Left ventricle myocardium inferior (tissue), 1 donor: ENCODE measurements around the gene GLP1R. TPM values are rescaled to one million over a fixed set of nuclear protein-coding genes. Genes with fewer than 3 reads are reported as not detected.
A peak's percentile ranks its signal among the peaks of the same experiment; 100 is the strongest.

Experiments used
- DNase-seq: peaks from one replicate; pipeline ENCODE4 v3.0.0-alpha.2; 2020
- H3K27ac ChIP-seq: fragments of 200-600 bp; replicated peaks from 2 replicates; pipeline ENCODE4 v1.8.0; 2021
- H3K27me3 ChIP-seq: fragments of 200-600 bp; 2 replicates; pipeline ENCODE4 v1.8.0; 2021; ENCODE audit warnings: low read depth
- H3K36me3 ChIP-seq: fragments of 200-600 bp; 2 replicates; pipeline ENCODE4 v1.8.0; 2021
- H3K4me1 ChIP-seq: fragments of 200-600 bp; 2 replicates; pipeline ENCODE4 v1.8.0; 2021
- H3K4me3 ChIP-seq: fragments of 200-600 bp; 2 replicates; pipeline ENCODE4 v1.8.0; 2021; ENCODE audit warnings: mild to moderate bottlenecking, moderate library complexity
- H3K9me3 ChIP-seq: fragments of 200-600 bp; replicated peaks from 2 replicates; pipeline ENCODE4 v1.8.0; 2021
- CTCF ChIP-seq: fragments of 200-600 bp; IDR thresholded peaks from 2 replicates; pipeline ENCODE4 v1.8.0; 2021; ENCODE audit warnings: antibody characterized with exemption, mild to moderate bottlenecking, borderline replicate concordance
- intact Hi-C: fragments of 100-400 bp; cut with micrococcal nuclease; formaldehyde crosslinking; loops from one replicate; pipeline ENCODE4 v1.11.0; 2022
- total RNA-seq: library from RNA; stranded (reverse); fragmentation: NEBNext Ultra II Directional; extraction: Animal tissue kit (Norgen Biotek cat#: 25700); gene quantifications from one replicate; pipeline ENCODE4 v1.2.1, GENCODE V29; 2021
- donor health status: DM: no; HTN: yes; CAD: no; lungs with severe emphysema.

GLP1R gene
- total RNA-seq, 1 donor from 2014 or later = 7.5 TPM

- Histone ChIP-seq H3K4me3 (no peak overlapping the region), H3K27me3 (peaks cover 32% of the 10 kb centered on the region), H3K4me1 (no peaks in the 10 kb centered on the region), H3K36me3 (no peaks in the 10 kb centered on the region), H3K9me3 (no peaks in the 10 kb centered on the region), H3K27ac (no peak overlapping the region)
- DNase-seq = no peak
- TF ChIP-seq CTCF = peak; percentile 67
- intact Hi-C loops = no loop called here
Observed at GRCh38 chr6:39029156-39030011, 19.2 kb upstream of the GLP1R start.

GRCh38 chr6:39035681-39036080, 12.9 kb upstream of the GLP1R start:
- Histone ChIP-seq H3K27me3 (peaks cover 57% of the 10 kb centered on the region), H3K36me3 (no peaks in the 10 kb centered on the region), H3K27ac (no peak overlapping the region), H3K4me1 (peaks cover 7% of the 10 kb centered on the region), H3K9me3 (no peaks in the 10 kb centered on the region), H3K4me3 (no peak overlapping the region)
- intact Hi-C loops = no loop called here
- no peak for TF ChIP-seq CTCF
- DNase-seq = no peak

- Histone ChIP-seq H3K27me3 (peaks cover 63% of the 10 kb centered on the region), H3K9me3 (no peaks in the 10 kb centered on the region), H3K4me1 (peaks cover 7% of the 10 kb centered on the region), H3K27ac (no peak overlapping the region), H3K36me3 (no peaks in the 10 kb centered on the region), H3K4me3 (no peak overlapping the region)
- TF ChIP-seq CTCF = no peak
- no peak for DNase-seq
- intact Hi-C loops = no loop called here
Observed at GRCh38 chr6:39037082-39037508, 11.5 kb upstream of the GLP1R start.

- H3K4me1 ChIP-seq = peaks cover 7% of the 10 kb centered on the region
- peaks cover 65% of the 10 kb centered on the region for H3K27me3 ChIP-seq
- intact Hi-C loops = no loop called here
- TF ChIP-seq CTCF = no peak
- DNase-seq = no peak
- no peaks in the 10 kb centered on the region for H3K9me3 ChIP-seq
- no peaks in the 10 kb centered on the region for H3K36me3 ChIP-seq
- H3K27ac ChIP-seq = no peak overlapping the region
- H3K4me3 ChIP-seq = no peak overlapping the region
Observed at GRCh38 chr6:39037707-39038106, 10.9 kb upstream of the GLP1R start.

- peaks cover 54% of the 10 kb centered on the region for H3K27me3 ChIP-seq
Observed at GRCh38 chr6:39040080-39040673, 8.4 kb upstream of the GLP1R start.

More at GRCh38 chr6:39040080-39040673, 8.4 kb upstream of the GLP1R start:
- Histone ChIP-seq H3K9me3 (no peaks in the 10 kb centered on the region), H3K27ac (no peak overlapping the region), H3K4me1 (peaks cover 7% of the 10 kb centered on the region), H3K4me3 (no peak overlapping the region), H3K36me3 (no peaks in the 10 kb centered on the region)
- DNase-seq = no peak
- no peak for TF ChIP-seq CTCF
- intact Hi-C loops = no loop called here
